ENCODE data around the gene BPIFB4.
"Not testable (repeated sequence)": the region's sequence is repeated elsewhere in the genome, so short reads cannot be mapped to it uniquely, and the experiment has no call there.

DNA sequence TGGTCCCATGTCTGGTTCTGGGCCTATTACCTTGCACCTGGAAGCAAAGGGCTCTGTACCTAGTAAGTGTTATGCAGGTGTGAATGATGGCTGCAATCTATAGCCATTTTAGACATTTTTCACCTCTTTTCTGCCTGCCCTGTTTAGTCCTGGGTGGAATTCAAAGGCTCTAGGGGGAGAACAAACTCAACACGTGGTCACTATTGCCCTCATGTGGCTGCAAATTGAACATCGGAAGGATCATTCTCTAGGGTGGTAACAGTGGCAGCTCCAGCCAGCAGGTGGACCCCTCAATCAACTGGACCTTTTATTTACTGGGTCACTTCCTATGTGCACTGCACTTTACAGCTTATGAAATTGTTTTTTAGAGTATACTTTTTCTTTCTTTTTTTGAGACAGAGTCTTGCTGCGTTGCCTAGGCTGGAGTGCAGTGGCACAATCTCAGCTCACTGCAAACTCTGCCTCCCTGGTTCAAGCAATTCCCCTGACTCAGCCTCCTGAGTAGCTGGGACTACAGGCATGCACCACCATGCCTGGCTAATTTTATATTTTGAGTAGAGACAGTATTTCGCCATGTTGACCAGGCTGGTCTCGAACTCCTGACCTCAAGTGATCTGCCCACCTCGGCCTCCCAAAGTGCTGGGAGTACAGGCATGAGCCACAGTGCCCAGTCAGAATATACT, 16.6 kb downstream of the BPIFB4 start:
- TF ChIP-seq, protein P1, sequence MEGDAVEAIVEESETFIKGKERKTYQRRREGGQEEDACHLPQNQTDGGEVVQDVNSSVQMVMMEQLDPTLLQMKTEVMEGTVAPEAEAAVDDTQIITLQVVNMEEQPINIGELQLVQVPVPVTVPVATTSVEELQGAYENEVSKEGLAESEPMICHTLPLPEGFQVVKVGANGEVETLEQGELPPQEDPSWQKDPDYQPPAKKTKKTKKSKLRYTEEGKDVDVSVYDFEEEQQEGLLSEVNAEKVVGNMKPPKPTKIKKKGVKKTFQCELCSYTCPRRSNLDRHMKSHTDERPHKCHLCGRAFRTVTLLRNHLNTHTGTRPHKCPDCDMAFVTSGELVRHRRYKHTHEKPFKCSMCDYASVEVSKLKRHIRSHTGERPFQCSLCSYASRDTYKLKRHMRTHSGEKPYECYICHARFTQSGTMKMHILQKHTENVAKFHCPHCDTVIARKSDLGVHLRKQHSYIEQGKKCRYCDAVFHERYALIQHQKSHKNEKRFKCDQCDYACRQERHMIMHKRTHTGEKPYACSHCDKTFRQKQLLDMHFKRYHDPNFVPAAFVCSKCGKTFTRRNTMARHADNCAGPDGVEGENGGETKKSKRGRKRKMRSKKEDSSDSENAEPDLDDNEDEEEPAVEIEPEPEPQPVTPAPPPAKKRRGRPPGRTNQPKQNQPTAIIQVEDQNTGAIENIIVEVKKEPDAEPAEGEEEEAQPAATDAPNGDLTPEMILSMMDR (conservative IDR thresholded peaks at IDR 0.05) = peak; percentile 87
- not testable (repeated sequence) for TF ChIP-seq EZH2 (IDR thresholded peaks at IDR 0.05; ENCODE audit: low read depth)
